BJ (cell line): ENCODE measurements around the gene KIF9. TPM values are rescaled to one million over a fixed set of nuclear protein-coding genes. Genes with fewer than 3 reads are reported as not detected.

Experiments used
- polyA plus RNA-seq: library from polyadenylated mRNA; depleted of rRNA; stranded (reverse); fragments of >200 nt; gene quantifications from 2 replicates; pipeline ENCODE4 v1.2.3, GENCODE V29; 2011; rRNA removed
- small RNA-seq: library from RNA; depleted of rRNA; stranded (forward); fragments of <200 nt; gene quantifications from one replicate; pipeline ENCODE3, GENCODE V24; 2012; ENCODE audit warnings: low replicate concordance, low read depth; ENCODE audit not compliant: insufficient read length

Gene KIF9
- polyA plus RNA-seq, 1 experiment: 2.5 TPM

Small RNAs within 50 kb of the gene (small RNA-seq; reads per million reads assigned to genes)
- gene SNORD13P3: not detected

Other genes with a start within 250 kb of the KIF9 start
- gene SETD2, start 118.7 kb downstream of the KIF9 start, polyA plus RNA-seq: 12.9 and 18.2 TPM in 2 replicates
- gene KLHL18, start 145 bp upstream of the KIF9 start, polyA plus RNA-seq: 19.5 and 25.5 TPM in 2 replicates
- 2.1 and 2.5 TPM in 2 replicates for gene PTPN23, start 98.2 kb upstream of the KIF9 start, polyA plus RNA-seq
- 17.3 and 30.2 TPM in 2 replicates for gene SCAP, start 193.1 kb upstream of the KIF9 start, polyA plus RNA-seq
- 65.1 and 66.8 TPM in 2 replicates for gene ELP6, start 230.9 kb upstream of the KIF9 start, polyA plus RNA-seq